ENCODE measurements around the gene KRTAP2-3. TPM values are rescaled to one million over a fixed set of nuclear protein-coding genes. Genes with fewer than 3 reads are reported as not detected.

The KRTAP2-3 gene
- total RNA-seq, 3 donors from 2014 or later, result not detected

DNA sequence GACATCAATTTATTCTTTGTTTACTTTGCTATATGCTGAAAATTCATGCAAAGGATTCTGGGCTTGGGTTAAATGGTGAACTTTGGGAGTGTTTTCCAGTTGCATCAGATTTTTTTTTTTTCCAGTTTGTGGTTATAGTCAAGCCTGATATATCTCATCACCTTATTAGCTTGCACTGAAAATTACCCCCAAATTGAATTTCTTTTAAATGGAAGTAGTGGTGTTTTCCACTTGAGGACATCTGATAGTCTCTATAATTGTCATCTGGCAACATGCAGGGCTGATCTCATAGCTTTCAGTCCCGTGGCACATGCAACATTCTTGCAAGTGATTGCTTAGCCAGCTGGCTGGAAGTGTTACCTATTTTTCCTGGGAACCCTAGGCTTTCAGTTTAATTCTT lies 46.3 kb downstream of the KRTAP2-3 start:
- no peaks in the 10 kb centered on the region for H3K4me1 ChIP-seq
- no peak overlapping the region for H3K27ac ChIP-seq

DNA sequence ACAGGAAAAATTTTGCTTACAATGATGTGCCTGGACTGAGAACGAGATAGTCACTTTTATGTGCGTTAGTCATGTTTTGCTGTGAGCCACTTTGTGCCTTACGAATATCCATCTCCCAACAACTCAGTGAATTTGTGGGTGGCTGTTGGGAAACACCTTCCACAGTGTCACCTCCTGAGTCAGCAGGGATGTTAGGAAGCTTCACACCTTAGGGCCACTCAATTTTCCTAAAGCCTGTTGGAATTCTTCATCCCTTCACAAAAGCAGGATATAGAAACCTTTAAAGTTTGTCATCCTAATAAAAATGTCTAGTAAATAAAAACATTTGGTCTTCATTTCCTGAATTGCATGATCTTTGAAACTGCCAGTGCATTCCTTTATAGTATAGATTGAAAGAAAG lies 46.7 kb downstream of the KRTAP2-3 start:
- no peaks in the 10 kb centered on the region for H3K9me3 ChIP-seq
- H3K4me3 ChIP-seq, result no peak overlapping the region
- no peak for TF ChIP-seq POLR2AphosphoS5 (IDR thresholded peaks at IDR 0.05)
- no peak for TF ChIP-seq POLR2A (IDR thresholded peaks at IDR 0.05)
- TF ChIP-seq, protein P1, sequence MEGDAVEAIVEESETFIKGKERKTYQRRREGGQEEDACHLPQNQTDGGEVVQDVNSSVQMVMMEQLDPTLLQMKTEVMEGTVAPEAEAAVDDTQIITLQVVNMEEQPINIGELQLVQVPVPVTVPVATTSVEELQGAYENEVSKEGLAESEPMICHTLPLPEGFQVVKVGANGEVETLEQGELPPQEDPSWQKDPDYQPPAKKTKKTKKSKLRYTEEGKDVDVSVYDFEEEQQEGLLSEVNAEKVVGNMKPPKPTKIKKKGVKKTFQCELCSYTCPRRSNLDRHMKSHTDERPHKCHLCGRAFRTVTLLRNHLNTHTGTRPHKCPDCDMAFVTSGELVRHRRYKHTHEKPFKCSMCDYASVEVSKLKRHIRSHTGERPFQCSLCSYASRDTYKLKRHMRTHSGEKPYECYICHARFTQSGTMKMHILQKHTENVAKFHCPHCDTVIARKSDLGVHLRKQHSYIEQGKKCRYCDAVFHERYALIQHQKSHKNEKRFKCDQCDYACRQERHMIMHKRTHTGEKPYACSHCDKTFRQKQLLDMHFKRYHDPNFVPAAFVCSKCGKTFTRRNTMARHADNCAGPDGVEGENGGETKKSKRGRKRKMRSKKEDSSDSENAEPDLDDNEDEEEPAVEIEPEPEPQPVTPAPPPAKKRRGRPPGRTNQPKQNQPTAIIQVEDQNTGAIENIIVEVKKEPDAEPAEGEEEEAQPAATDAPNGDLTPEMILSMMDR (IDR thresholded peaks at IDR 0.05), result no peak
- no peaks in the 10 kb centered on the region for H3K36me3 ChIP-seq
- DNase-seq (ENCODE audit: low spot score in 2 of 2), result no peak
- no peaks in the 10 kb centered on the region for H3K27me3 ChIP-seq
- intact Hi-C loops (cut with DNase I; ENCODE audit: low total_unique reads), result no loop called here
- H3K4me1 ChIP-seq, result no peaks in the 10 kb centered on the region
- H3K27ac ChIP-seq, result no peak overlapping the region

More for the DNA sequence above, 46.3 kb downstream of the KRTAP2-3 start:
- H3K9me3 ChIP-seq, result no peaks in the 10 kb centered on the region
- H3K4me3 ChIP-seq, result no peak overlapping the region
- intact Hi-C loops (cut with DNase I; ENCODE audit: low total_unique reads), result no loop called here
- no peak for DNase-seq (ENCODE audit: low spot score in 2 of 2)
- H3K27me3 ChIP-seq, result no peaks in the 10 kb centered on the region
- H3K36me3 ChIP-seq, result no peaks in the 10 kb centered on the region
- no peak for TF ChIP-seq POLR2AphosphoS5 (IDR thresholded peaks at IDR 0.05)
- TF ChIP-seq, protein P1 (IDR thresholded peaks at IDR 0.05), result no peak
- no peak for TF ChIP-seq POLR2A (IDR thresholded peaks at IDR 0.05)

DNA sequence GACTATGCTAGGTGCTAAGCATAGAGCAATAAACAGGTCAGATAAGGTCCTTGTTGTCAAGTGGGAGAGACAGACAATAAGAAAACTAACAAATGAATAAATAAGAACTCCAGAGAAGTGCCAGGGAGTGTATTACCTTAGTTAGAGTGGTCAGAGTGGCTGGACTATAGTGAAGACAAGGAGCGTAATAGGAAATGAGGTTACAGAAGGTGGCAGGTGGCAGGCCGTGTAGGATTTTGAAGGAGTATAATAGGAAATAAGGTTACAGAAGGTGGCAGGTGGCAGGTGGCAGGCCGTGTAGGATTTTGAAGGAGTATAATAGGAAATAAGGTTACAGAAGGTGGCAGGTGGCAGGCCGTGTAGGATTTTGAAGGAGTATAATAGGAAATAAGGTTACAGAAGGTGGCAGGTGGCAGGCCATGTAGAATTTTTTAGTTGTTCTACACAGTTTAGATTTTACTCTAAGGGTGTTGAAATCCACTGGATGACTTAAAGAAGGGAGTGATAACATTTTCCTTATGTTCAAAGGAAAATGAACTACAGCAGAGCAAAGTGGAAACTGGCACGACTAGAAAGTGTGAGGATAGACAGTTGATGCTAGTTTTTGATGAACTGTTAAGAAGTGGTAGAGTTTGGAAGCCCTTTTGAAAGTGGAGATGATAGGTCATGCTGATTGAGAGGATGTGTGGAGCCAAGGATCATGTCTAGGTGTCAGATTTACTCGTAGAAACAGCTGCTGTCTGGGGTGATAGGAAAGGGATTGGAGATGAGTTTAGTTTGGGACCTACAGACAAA lies 47.4 kb downstream of the KRTAP2-3 start:
- no peak overlapping the region for H3K4me3 ChIP-seq
- H3K4me1 ChIP-seq, result no peaks in the 10 kb centered on the region
- intact Hi-C loops (cut with DNase I; ENCODE audit: low total_unique reads), result no loop called here
- TF ChIP-seq POLR2A (IDR thresholded peaks at IDR 0.05) (no peak), POLR2AphosphoS5 (IDR thresholded peaks at IDR 0.05) (no peak)
- TF ChIP-seq, protein P1 (IDR thresholded peaks at IDR 0.05), result no peak
- DNase-seq (ENCODE audit: low spot score in 2 of 2), result no peak
- no peaks in the 10 kb centered on the region for H3K9me3 ChIP-seq
- H3K36me3 ChIP-seq, result no peaks in the 10 kb centered on the region
- H3K27ac ChIP-seq, result no peak overlapping the region
- H3K27me3 ChIP-seq, result no peaks in the 10 kb centered on the region

DNA sequence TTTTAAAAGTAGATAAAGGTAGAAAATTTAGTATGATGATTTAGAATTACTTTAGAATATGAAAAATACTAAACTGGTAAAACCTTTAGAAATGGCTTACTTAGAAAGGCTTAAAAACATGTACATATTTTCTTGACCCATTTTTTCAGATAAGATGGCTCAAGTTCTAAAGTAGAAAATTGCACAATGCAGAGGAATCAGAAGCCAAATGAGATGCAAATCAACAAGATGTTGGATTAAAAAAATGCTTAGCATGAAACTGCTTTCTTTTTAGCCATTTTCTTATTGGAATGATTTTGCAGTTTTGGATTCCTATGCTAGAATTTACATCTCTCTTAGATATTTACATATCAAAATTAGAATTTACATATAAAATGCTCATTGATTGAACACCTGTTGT lies 49.5 kb downstream of the KRTAP2-3 start:
- Histone ChIP-seq H3K27me3 (no peaks in the 10 kb centered on the region), H3K4me1 (no peaks in the 10 kb centered on the region), H3K27ac (no peak overlapping the region), H3K9me3 (no peaks in the 10 kb centered on the region), H3K36me3 (no peaks in the 10 kb centered on the region), H3K4me3 (no peak overlapping the region)
- TF ChIP-seq POLR2A (IDR thresholded peaks at IDR 0.05), result no peak
- TF ChIP-seq POLR2AphosphoS5 (IDR thresholded peaks at IDR 0.05), result no peak
- TF ChIP-seq, protein P1 (IDR thresholded peaks at IDR 0.05), result no peak
- DNase-seq (ENCODE audit: low spot score in 2 of 2), result no peak
- intact Hi-C loops (cut with DNase I; ENCODE audit: low total_unique reads), result no loop called here

DNA sequence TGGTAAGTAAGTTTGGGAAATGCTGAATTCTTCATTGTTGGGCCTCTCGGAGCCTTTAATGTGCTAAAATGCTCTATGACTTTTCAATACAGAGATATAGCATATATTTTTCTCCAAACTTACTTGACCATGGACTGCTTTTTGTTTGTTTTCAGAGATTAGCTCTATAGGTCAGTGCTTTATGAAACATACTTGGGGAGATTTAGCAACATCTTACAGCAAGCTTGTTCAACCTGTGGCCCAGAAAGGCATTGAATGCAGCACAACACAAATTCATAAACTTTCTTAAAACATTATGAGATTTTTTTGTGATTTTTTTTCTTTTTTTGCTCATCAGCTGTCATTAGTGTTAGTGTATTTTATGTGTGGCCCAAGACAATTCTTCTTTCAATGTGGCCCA lies 50.0 kb downstream of the KRTAP2-3 start:
- TF ChIP-seq POLR2A (IDR thresholded peaks at IDR 0.05) (no peak), POLR2AphosphoS5 (IDR thresholded peaks at IDR 0.05) (no peak)
- TF ChIP-seq, protein P1 (IDR thresholded peaks at IDR 0.05), result no peak
- no peak for DNase-seq (ENCODE audit: low spot score in 2 of 2)
- Histone ChIP-seq H3K4me3 (no peak overlapping the region), H3K4me1 (no peaks in the 10 kb centered on the region), H3K27me3 (no peaks in the 10 kb centered on the region), H3K27ac (no peak overlapping the region), H3K9me3 (no peaks in the 10 kb centered on the region), H3K36me3 (no peaks in the 10 kb centered on the region)
- intact Hi-C loops (cut with DNase I; ENCODE audit: low total_unique reads), result no loop called here
